HepG2 (cell line): Measurements from ENCODE around the gene ADAMTS13. TPM values are rescaled to one million over a fixed set of nuclear protein-coding genes. Genes with fewer than 3 reads are reported as not detected.

Source experiments
- CEBPG ChIP-seq: IDR thresholded peaks from 2 replicates; pipeline ENCODE4 v1.6.1; 2016
- EP300 ChIP-seq, 3 experiments: sonication (generic) in 1 of 3; formaldehyde crosslinking in 1 of 3; IDR thresholded peaks; 2 replicates each; pipeline versions ENCODE4 v1.5.1 to v1.6.1; 2011 to 2020; ENCODE audit warnings: low read depth in 2 of 3, low read length in 2 of 3, borderline replicate concordance in 1 of 3, improper control_type of control experiment in 1 of 3, mild to moderate bottlenecking in 1 of 3, missing genetic modification reagents in 1 of 3, moderate library complexity in 1 of 3
- HOXA7 ChIP-seq: sonication (generic); formaldehyde crosslinking; IDR thresholded peaks from 2 replicates; pipeline ENCODE4 v1.8.1; 2022; ENCODE audit warnings: mild to moderate bottlenecking, missing genetic modification reagents, moderate library complexity
- HOXD1 ChIP-seq: sonication (generic); formaldehyde crosslinking; IDR thresholded peaks from 2 replicates; pipeline ENCODE4 v1.5.0; 2020; ENCODE audit warnings: missing genetic modification reagents
- KDM6A ChIP-seq: IDR thresholded peaks from 2 replicates; pipeline ENCODE4 v1.6.1; 2016; ENCODE audit warnings: low read depth
- MEIS2 ChIP-seq: sonication (generic); formaldehyde crosslinking; IDR thresholded peaks from 2 replicates; pipeline ENCODE4 v1.9.0; 2021; ENCODE audit warnings: mild to moderate bottlenecking, missing genetic modification reagents
- MIXL1 ChIP-seq: IDR thresholded peaks from 2 replicates; pipeline ENCODE4 v1.6.1; 2016
- NKX3-1 ChIP-seq: sonication (generic); formaldehyde crosslinking; IDR thresholded peaks from 2 replicates; pipeline ENCODE4 v1.5.0; 2020; ENCODE audit warnings: missing genetic modification reagents
- RELA ChIP-seq: sonication (generic); formaldehyde crosslinking; IDR thresholded peaks from 2 replicates; pipeline ENCODE4 v1.4.0; 2020; ENCODE audit warnings: missing genetic modification reagents
- SP5 ChIP-seq: IDR thresholded peaks from 2 replicates; pipeline ENCODE4 v1.6.1; 2016; ENCODE audit warnings: low read depth, borderline replicate concordance
- TAF15 ChIP-seq: fragments of 200-400 bp; formaldehyde crosslinking; IDR thresholded peaks from one replicate; pipeline ENCODE4 v1.6.1; 2018; ENCODE audit warnings: mild to moderate bottlenecking, low read depth, low read length; ENCODE audit not compliant: poor library complexity, severe bottlenecking
- ZBTB7B ChIP-seq: sonication (generic); formaldehyde crosslinking; IDR thresholded peaks from 2 replicates; pipeline ENCODE4 v1.4.0; 2020; ENCODE audit warnings: missing genetic modification reagents
- ZFP36 ChIP-seq: fragments of 150-350 bp; IDR thresholded peaks from 2 replicates; pipeline ENCODE4 v1.6.1; 2018; ENCODE audit warnings: borderline replicate concordance, low read length, low read depth; ENCODE audit not compliant: partially characterized antibody
- ZFP36L1 ChIP-seq: sonication (generic); formaldehyde crosslinking; IDR thresholded peaks from 2 replicates; pipeline ENCODE4 v1.8.0; 2022; ENCODE audit warnings: mild to moderate bottlenecking, missing genetic modification reagents, moderate library complexity
- ZFP82 ChIP-seq: sonication (generic); formaldehyde crosslinking; IDR thresholded peaks from 2 replicates; pipeline ENCODE4 v1.5.1; 2020; ENCODE audit warnings: mild to moderate bottlenecking, missing genetic modification reagents, borderline replicate concordance
- ZNF160 ChIP-seq: sonication (generic); formaldehyde crosslinking; IDR thresholded peaks from 2 replicates; pipeline ENCODE4 v1.8.0; 2022; ENCODE audit warnings: mild to moderate bottlenecking, inconsistent platforms, missing genetic modification reagents
- ZNF558 ChIP-seq: sonication (generic); formaldehyde crosslinking; IDR thresholded peaks from 2 replicates; pipeline ENCODE4 v1.9.0; 2022; ENCODE audit warnings: mild to moderate bottlenecking, missing genetic modification reagents, borderline replicate concordance
- ZNF672 ChIP-seq: sonication (generic); formaldehyde crosslinking; IDR thresholded peaks from 2 replicates; pipeline ENCODE4 v1.8.1; 2022; ENCODE audit warnings: missing genetic modification reagents
- ZNF768 ChIP-seq: sonication (generic); formaldehyde crosslinking; IDR thresholded peaks from 2 replicates; pipeline ENCODE4 v1.4.0; 2020; ENCODE audit warnings: missing genetic modification reagents
- ZSCAN12 ChIP-seq: sonication (generic); formaldehyde crosslinking; IDR thresholded peaks from 2 replicates; pipeline ENCODE4 v1.9.0; 2021; ENCODE audit warnings: mild to moderate bottlenecking, missing genetic modification reagents
- ZSCAN29 ChIP-seq: sonication (generic); formaldehyde crosslinking; conservative IDR thresholded peaks from 2 replicates; pipeline ENCODE4 v1.4.0; 2020; ENCODE audit warnings: mild to moderate bottlenecking, missing genetic modification reagents
- polyA plus RNA-seq, 8 experiments: library from polyadenylated mRNA; depleted of rRNA in 3 of 8; stranded (reverse) in 7 of 8; unstranded in 1 of 8; fragments of >200 nt; fragmentation: Illumina TruSeq in 4 of 8; extraction: Trizol in 4 of 8; gene quantifications; 2 replicates each; pipeline versions ENCODE4 v1.2.1 to v1.2.3, GENCODE V29; 2011 to 2016; ENCODE audit warnings: low read depth in 4 of 8, missing spikeins in 1 of 8, mixed read lengths in 1 of 8; ENCODE audit not compliant: insufficient read depth in 1 of 8
- total RNA-seq, 5 experiments: library from RNA; depleted of rRNA; stranded (reverse); fragments of >200 nt; fragmentation: Illumina TruSeq; extraction: Trizol; gene quantifications; 2 replicates each; pipeline ENCODE4 v1.2.3, GENCODE V29; 2016; ENCODE audit warnings: low read depth in 1 of 5
- TF ChIP-seq, protein P1 (sequence below): sonication (generic); formaldehyde crosslinking; IDR thresholded peaks from 2 replicates; pipeline ENCODE4 v1.5.0; 2020; ENCODE audit warnings: missing genetic modification reagents, mild to moderate bottlenecking, borderline replicate concordance
- TF ChIP-seq, protein P2 (sequence below): sonication (generic); formaldehyde crosslinking; IDR thresholded peaks from 2 replicates; pipeline ENCODE4 v1.4.0; 2020; ENCODE audit warnings: missing genetic modification reagents
- TF ChIP-seq, protein P3 (sequence below): sonication (generic); formaldehyde crosslinking; IDR thresholded peaks from 2 replicates; pipeline ENCODE4 v1.5.0; 2020; ENCODE audit warnings: missing genetic modification reagents
- TF ChIP-seq, protein P4 (sequence below): IDR thresholded peaks from 2 replicates; pipeline ENCODE4 v1.6.1; 2018; ENCODE audit warnings: missing genetic modification reagents, mild to moderate bottlenecking, missing compliant biosample characterization

The ADAMTS13 gene
- total and polyA plus RNA-seq, 2 of the 13 experiments (the other 11 are each of a cell fraction or from before 2014, with no cell fraction given), result 0.91 to 4.5 TPM

DNA sequence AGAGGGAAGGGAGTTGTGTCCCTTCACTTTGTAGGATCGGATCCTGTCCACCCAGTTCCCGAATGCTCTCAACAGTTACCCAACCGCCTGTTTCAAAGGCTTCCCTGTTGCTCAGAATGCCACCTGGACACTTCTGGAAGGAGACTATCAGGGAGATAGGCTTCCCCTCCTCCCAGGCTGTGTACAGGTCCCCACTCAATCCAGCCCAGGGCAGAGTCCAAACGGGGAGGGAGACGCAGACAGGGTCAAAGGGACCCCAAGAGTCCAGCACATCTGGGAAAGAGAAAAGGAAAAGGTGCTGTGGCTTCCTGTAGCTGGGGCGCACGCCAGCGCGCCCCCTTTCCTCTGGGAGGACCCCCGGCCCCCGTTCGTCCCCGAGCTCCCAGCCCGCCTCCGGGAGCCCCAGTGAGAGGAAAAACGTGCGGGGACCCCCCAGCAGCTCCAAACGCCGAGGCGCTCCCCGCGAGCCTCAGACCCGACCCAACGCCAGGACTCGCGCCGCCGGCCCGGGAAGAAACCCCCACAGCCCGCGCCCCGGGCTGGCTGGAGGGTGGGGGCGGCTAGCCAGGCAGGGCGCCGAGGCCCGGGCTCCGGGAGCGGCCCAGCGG lies 46.9 kb upstream of the ADAMTS13 start (continued):
- TF ChIP-seq HOXD1 (CRISPR knock-in tag), result 0 out of 2 replicates have a peak, but pooled peaks have one; percentile 34
- TF ChIP-seq ZFP82, result no peak
- TF ChIP-seq, protein P1, sequence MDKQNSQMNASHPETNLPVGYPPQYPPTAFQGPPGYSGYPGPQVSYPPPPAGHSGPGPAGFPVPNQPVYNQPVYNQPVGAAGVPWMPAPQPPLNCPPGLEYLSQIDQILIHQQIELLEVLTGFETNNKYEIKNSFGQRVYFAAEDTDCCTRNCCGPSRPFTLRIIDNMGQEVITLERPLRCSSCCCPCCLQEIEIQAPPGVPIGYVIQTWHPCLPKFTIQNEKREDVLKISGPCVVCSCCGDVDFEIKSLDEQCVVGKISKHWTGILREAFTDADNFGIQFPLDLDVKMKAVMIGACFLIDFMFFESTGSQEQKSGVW (CRISPR knock-in tag), result no peak
- no peak for TF ChIP-seq ZNF160 (CRISPR knock-in tag)
- TF ChIP-seq HOXA7, result no peak
- TF ChIP-seq EP300 (IDR thresholded peaks at IDR 0.05; ENCODE audit: low read depth in 2 of 2, low read length in 2 of 2), result peak in 1 of 2 experiments; percentile 17; a peak in 1 of 4 replicates
- no peak for TF ChIP-seq EP300 (CRISPR knock-in tag; IDR thresholded peaks at IDR 0.05; ENCODE audit: borderline replicate concordance)
- no peak for TF ChIP-seq TAF15
- TF ChIP-seq ZSCAN29 (CRISPR knock-in tag), result no peak
- TF ChIP-seq, protein P2, sequence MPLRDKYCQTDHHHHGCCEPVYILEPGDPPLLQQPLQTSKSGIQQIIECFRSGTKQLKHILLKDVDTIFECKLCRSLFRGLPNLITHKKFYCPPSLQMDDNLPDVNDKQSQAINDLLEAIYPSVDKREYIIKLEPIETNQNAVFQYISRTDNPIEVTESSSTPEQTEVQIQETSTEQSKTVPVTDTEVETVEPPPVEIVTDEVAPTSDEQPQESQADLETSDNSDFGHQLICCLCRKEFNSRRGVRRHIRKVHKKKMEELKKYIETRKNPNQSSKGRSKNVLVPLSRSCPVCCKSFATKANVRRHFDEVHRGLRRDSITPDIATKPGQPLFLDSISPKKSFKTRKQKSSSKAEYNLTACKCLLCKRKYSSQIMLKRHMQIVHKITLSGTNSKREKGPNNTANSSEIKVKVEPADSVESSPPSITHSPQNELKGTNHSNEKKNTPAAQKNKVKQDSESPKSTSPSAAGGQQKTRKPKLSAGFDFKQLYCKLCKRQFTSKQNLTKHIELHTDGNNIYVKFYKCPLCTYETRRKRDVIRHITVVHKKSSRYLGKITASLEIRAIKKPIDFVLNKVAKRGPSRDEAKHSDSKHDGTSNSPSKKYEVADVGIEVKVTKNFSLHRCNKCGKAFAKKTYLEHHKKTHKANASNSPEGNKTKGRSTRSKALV (CRISPR knock-in tag), result peak; percentile 64; the same call in 1 of the 2 replicates
- 0 out of 2 replicates have a peak, but pooled peaks have one; percentile 37 for TF ChIP-seq ZSCAN12
- no peak for TF ChIP-seq CEBPG (CRISPR knock-in tag)
- TF ChIP-seq RELA (CRISPR knock-in tag), result no peak
- peak; percentile 69; the same call in 1 of the 2 replicates for TF ChIP-seq ZBTB7B (CRISPR knock-in tag)
- no peak for TF ChIP-seq ZNF768 (CRISPR knock-in tag)
- TF ChIP-seq ZNF672 (CRISPR knock-in tag), result no peak
- no peak for TF ChIP-seq ZNF558 (CRISPR knock-in tag)
- TF ChIP-seq MEIS2 (CRISPR knock-in tag), result no peak
- no peak for TF ChIP-seq ZFP36L1
- no peak for TF ChIP-seq ZFP36
- TF ChIP-seq, protein P3, sequence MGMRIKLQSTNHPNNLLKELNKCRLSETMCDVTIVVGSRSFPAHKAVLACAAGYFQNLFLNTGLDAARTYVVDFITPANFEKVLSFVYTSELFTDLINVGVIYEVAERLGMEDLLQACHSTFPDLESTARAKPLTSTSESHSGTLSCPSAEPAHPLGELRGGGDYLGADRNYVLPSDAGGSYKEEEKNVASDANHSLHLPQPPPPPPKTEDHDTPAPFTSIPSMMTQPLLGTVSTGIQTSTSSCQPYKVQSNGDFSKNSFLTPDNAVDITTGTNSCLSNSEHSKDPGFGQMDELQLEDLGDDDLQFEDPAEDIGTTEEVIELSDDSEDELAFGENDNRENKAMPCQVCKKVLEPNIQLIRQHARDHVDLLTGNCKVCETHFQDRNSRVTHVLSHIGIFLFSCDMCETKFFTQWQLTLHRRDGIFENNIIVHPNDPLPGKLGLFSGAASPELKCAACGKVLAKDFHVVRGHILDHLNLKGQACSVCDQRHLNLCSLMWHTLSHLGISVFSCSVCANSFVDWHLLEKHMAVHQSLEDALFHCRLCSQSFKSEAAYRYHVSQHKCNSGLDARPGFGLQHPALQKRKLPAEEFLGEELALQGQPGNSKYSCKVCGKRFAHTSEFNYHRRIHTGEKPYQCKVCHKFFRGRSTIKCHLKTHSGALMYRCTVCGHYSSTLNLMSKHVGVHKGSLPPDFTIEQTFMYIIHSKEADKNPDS (CRISPR knock-in tag), result peak; percentile 41; the same call in 1 of the 2 replicates
- TF ChIP-seq NKX3-1, result no peak
- no peak for TF ChIP-seq MIXL1 (CRISPR knock-in tag)
- TF ChIP-seq KDM6A (CRISPR knock-in tag), result no peak
- TF ChIP-seq, protein P4, sequence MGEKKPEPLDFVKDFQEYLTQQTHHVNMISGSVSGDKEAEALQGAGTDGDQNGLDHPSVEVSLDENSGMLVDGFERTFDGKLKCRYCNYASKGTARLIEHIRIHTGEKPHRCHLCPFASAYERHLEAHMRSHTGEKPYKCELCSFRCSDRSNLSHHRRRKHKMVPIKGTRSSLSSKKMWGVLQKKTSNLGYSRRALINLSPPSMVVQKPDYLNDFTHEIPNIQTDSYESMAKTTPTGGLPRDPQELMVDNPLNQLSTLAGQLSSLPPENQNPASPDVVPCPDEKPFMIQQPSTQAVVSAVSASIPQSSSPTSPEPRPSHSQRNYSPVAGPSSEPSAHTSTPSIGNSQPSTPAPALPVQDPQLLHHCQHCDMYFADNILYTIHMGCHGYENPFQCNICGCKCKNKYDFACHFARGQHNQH, result 0 out of 2 replicates have a peak, but pooled peaks have one; percentile 20
- 0 out of 2 replicates have a peak, but pooled peaks have one; percentile 9 for TF ChIP-seq SP5 (CRISPR knock-in tag)
